ENCODE results near the gene FBXL2. TPM values are rescaled to one million over a fixed set of nuclear protein-coding genes. Genes with fewer than 3 reads are reported as not detected.
"Not testable (repeated sequence)": the region's sequence is repeated elsewhere in the genome, so short reads cannot be mapped to it uniquely, and the experiment has no call there.

FBXL2 gene
- polyA plus RNA-seq, 2 donors = 0.92 to 1.5 TPM

DNA sequence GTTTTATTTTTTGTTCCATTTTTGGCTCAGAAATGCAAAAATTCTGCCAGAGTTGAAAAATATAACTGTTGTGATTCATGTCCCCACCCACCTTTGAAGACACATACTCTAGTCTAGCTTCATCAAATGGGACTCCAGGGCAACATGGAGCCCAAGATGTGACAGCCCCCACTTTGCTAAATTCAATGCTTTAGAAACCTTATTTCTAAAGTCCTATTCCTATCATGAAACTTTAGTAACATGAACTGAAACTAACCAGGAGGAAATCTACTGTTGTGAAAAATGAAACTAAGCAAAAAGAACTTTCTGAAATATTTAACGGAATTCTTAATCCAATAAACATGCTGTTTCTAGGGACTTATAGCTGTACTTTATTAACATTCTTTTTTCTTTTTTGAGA, 142.7 kb downstream of the FBXL2 start:
- Histone ChIP-seq H3K36me3 (ENCODE audit: control insufficient read depth in 2 of 2, insufficient read depth in 2 of 2, low read length in 1 of 2) (peaks cover 4 to 11% of the 10 kb centered on the region in 2 donors), H3K9me3 (ENCODE audit: control insufficient read depth in 2 of 2, insufficient read depth in 1 of 2, low read depth in 1 of 2, low read length in 1 of 2) (no peaks in the 10 kb centered on the region), H3K27me3 (ENCODE audit: control insufficient read depth in 1 of 2, insufficient read depth in 2 of 2, low read length in 2 of 2) (no peaks in the 10 kb centered on the region), H3K27ac (ENCODE audit: low read depth in 2 of 2, low read length in 1 of 2) (no peak overlapping the region), H3K4me3 (ENCODE audit: low read depth in 1 of 2, low read length in 2 of 2) (no peak overlapping the region), H3K4me1 (ENCODE audit: control insufficient read depth in 2 of 2, insufficient read depth in 2 of 2, low read length in 1 of 2) (no peaks in the 10 kb centered on the region)
- 89 to 90% methylated on average over 1 of the region's 1 CpG for WGBS, 2 donors

DNA sequence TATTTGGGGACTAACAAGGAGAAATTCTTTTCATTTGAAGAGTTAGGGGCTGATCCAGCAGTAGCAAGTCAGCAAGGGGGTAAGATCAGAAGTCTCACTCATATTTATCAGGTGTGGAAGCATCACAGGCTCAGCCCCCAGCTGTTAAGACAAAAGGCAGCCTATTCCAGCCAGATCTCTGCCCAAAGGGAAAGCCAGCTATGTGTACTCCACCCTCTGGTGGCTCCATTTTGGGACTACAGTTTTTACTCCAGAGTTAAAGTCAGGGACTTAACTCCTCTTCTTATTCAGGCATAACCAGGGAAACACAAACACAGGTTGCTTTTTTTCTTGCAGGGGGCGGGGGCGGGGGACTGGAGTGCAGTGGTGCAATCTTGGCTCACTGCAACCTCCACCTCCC, 143.7 kb downstream of the FBXL2 start:
- 98 to 100% methylated on average over 2 of the region's 2 CpGs for WGBS, 2 donors
- no peaks in the 10 kb centered on the region for H3K4me1 ChIP-seq (ENCODE audit: control insufficient read depth in 2 of 2, insufficient read depth in 2 of 2, low read length in 1 of 2)
- H3K36me3 ChIP-seq (ENCODE audit: control insufficient read depth in 2 of 2, insufficient read depth in 2 of 2, low read length in 1 of 2) = peaks cover 0 to 8% of the 10 kb centered on the region in 2 donors
- no peaks in the 10 kb centered on the region for H3K27me3 ChIP-seq (ENCODE audit: control insufficient read depth in 1 of 2, insufficient read depth in 2 of 2, low read length in 2 of 2)
- no peak overlapping the region for H3K27ac ChIP-seq (ENCODE audit: low read depth in 2 of 2, low read length in 1 of 2)
- H3K9me3 ChIP-seq (ENCODE audit: control insufficient read depth in 2 of 2, insufficient read depth in 1 of 2, low read depth in 1 of 2, low read length in 1 of 2) = no peaks in the 10 kb centered on the region
- no peak overlapping the region for H3K4me3 ChIP-seq (ENCODE audit: low read depth in 1 of 2, low read length in 2 of 2)

DNA sequence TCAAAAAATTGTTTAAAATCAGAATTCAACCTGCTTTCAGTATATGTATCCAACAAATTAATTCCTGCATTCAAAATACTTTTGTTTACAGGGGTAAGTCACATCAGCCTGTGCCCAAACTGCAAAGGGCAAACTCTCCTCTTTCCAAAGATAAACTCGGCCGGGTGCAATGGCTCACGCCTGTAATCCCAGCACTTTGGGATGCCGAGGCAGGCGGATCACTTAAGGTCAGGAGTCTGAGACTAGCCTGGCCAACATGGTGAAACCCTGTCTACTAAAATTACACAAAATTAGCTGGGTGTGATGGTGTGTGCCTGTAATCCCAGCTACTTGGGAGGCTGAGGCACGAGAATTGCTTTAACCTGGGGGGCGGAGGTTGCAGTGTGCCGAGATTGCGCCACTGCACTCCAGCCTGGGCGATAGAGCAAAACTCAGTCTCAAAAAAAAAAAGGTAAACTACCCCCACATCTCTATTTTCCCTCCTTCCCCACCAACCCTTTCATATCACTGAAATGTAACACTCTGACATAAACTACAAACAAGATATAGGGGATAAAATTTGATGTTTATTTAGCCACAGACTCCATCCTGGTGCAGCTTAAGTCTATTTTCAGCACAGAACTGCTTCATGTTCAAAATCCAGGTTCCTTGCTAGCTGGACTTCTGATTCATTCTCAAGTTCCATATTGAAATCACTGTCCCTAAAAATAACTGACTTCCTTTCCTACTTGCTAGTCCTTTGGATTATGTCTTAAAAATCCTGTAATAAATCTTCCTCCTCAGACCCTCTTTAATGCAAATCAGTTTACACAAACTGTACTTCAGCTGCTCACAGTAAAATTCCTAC, 147.6 kb downstream of the FBXL2 start:
- no peak overlapping the region for H3K27ac ChIP-seq (ENCODE audit: low read depth in 2 of 2, low read length in 1 of 2)
- H3K36me3 ChIP-seq (ENCODE audit: control insufficient read depth in 2 of 2, insufficient read depth in 2 of 2, low read length in 1 of 2) = peaks cover 0 to 6% of the 10 kb centered on the region in 2 donors
- no peaks in the 10 kb centered on the region for H3K4me1 ChIP-seq (ENCODE audit: control insufficient read depth in 2 of 2, insufficient read depth in 2 of 2, low read length in 1 of 2)
- no peaks in the 10 kb centered on the region for H3K27me3 ChIP-seq (ENCODE audit: control insufficient read depth in 1 of 2, insufficient read depth in 2 of 2, low read length in 2 of 2)
- H3K9me3 ChIP-seq (ENCODE audit: control insufficient read depth in 2 of 2, insufficient read depth in 1 of 2, low read depth in 1 of 2, low read length in 1 of 2) = no peaks in the 10 kb centered on the region
- no peak overlapping the region for H3K4me3 ChIP-seq (ENCODE audit: low read depth in 1 of 2, low read length in 2 of 2)
- WGBS, 2 donors = 92 to 93% methylated on average over 10 of the region's 10 CpGs

DNA sequence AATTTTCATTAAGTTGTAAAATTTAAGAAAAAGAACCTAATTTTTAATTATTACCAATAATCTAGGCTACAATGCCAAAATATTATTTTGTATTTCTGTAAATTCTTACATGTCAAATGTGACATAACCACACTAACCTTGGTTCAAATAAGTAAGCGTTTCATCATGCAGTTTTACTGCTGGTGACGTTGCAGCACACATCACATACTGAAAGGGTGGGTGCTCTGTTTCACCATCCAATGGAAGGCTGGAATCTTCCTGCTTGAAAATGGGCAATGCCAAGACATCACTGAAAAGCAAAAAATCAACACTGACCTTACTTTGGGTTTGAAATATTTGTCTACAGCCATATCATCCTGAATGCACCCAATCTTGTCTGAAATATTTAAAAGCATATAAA, 148.2 kb downstream of the FBXL2 start:
- Histone ChIP-seq H3K27me3 (ENCODE audit: control insufficient read depth in 1 of 2, insufficient read depth in 2 of 2, low read length in 2 of 2) (no peaks in the 10 kb centered on the region), H3K9me3 (ENCODE audit: control insufficient read depth in 2 of 2, insufficient read depth in 1 of 2, low read depth in 1 of 2, low read length in 1 of 2) (no peaks in the 10 kb centered on the region), H3K4me3 (ENCODE audit: low read depth in 1 of 2, low read length in 2 of 2) (no peak overlapping the region), H3K4me1 (ENCODE audit: control insufficient read depth in 2 of 2, insufficient read depth in 2 of 2, low read length in 1 of 2) (no peaks in the 10 kb centered on the region), H3K36me3 (ENCODE audit: control insufficient read depth in 2 of 2, insufficient read depth in 2 of 2, low read length in 1 of 2) (peaks cover 0 to 6% of the 10 kb centered on the region in 2 donors), H3K27ac (ENCODE audit: low read depth in 2 of 2, low read length in 1 of 2) (no peak overlapping the region)
- 80 to 88% methylated on average over 2 of the region's 2 CpGs for WGBS, 2 donors

DNA sequence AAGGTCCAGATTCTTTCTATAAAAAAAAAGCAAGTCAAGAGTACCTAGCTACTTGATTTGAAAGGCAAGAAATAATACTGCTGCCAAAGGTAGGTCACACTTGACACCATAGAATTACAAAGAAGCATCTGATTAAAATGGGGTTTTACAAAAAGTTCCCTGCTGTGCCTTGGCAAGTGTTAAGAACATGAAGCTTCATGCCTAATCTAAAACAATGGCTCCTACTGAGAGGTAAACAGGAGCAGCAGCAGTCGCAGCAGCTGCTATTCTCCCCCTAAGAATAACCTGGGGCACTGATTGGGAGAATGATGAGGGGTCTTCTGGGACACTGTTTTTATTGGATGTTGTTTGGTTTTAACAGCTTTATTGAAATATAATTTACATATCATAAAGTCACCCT, 148.8 kb downstream of the FBXL2 start:
- Histone ChIP-seq H3K27ac (ENCODE audit: low read depth in 2 of 2, low read length in 1 of 2) (no peak overlapping the region), H3K4me1 (ENCODE audit: control insufficient read depth in 2 of 2, insufficient read depth in 2 of 2, low read length in 1 of 2) (no peaks in the 10 kb centered on the region), H3K4me3 (ENCODE audit: low read depth in 1 of 2, low read length in 2 of 2) (no peak overlapping the region), H3K36me3 (ENCODE audit: control insufficient read depth in 2 of 2, insufficient read depth in 2 of 2, low read length in 1 of 2) (peaks cover 0 to 2% of the 10 kb centered on the region in 2 donors), H3K27me3 (ENCODE audit: control insufficient read depth in 1 of 2, insufficient read depth in 2 of 2, low read length in 2 of 2) (no peaks in the 10 kb centered on the region), H3K9me3 (ENCODE audit: control insufficient read depth in 2 of 2, insufficient read depth in 1 of 2, low read depth in 1 of 2, low read length in 1 of 2) (no peaks in the 10 kb centered on the region)
- whole genome bisulfite sequencing, 2 donors = 62 to 78% methylated on average over 1 of the region's 1 CpG

DNA sequence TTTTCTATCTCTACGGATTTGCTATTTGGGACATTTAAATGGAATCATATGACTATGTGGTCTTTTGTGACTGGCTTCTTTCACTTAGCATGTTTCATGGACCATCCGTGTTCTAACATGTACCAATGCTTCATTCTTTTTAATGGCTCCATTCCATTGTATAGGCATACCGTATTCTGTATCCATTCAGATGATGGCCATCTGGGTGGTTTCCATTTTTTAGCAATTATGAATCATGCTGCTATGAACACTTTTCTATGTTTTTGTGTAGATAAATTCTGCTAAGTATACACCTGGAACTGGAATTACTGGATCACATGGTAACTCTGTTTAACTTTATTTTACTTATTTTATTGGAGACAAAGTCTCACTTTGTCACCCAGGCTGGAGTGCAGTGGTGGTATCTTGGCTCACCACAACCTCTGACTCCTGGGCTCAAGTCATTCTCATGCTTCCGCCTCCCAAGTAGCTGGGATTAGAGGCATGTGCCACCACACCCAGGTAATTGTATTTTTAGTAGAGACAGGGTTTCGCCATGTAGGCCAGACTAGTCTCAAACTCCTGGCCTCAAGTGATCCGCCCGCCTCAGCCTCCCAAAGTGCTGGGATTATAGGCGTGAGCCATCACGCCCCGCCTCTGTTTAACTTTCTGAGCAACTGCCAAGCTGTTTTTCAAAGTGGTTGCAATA, 149.5 kb downstream of the FBXL2 start:
- Histone ChIP-seq H3K36me3 (ENCODE audit: control insufficient read depth in 2 of 2, insufficient read depth in 2 of 2, low read length in 1 of 2) (no peaks in the 10 kb centered on the region), H3K27ac (ENCODE audit: low read depth in 2 of 2, low read length in 1 of 2) (no peak overlapping the region), H3K4me3 (ENCODE audit: low read depth in 1 of 2, low read length in 2 of 2) (no peak overlapping the region), H3K27me3 (ENCODE audit: control insufficient read depth in 1 of 2, insufficient read depth in 2 of 2, low read length in 2 of 2) (no peaks in the 10 kb centered on the region), H3K9me3 (ENCODE audit: control insufficient read depth in 2 of 2, insufficient read depth in 1 of 2, low read depth in 1 of 2, low read length in 1 of 2) (no peaks in the 10 kb centered on the region), H3K4me1 (ENCODE audit: control insufficient read depth in 2 of 2, insufficient read depth in 2 of 2, low read length in 1 of 2) (no peaks in the 10 kb centered on the region)
- 57 to 60% methylated on average over 10 of the region's 10 CpGs for WGBS, 2 donors

DNA sequence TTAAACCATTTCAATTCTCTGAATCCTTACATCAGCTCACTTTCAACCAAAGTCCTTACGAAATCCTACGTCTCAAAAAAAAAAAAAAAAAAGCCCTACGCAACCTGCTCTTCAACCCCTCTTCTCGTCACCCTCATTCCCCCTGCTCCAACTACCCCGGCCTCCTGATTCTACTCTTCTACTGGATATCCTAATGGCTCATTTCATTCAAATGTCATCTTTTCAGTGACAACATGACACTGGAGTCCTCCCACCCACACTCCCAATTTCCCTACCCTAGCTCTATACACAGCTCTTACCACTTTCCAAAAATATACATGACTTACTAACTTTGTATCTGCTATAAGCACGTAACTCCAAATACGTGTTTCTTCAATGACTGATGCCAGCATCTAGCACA, 151.5 kb downstream of the FBXL2 start:
- no peaks in the 10 kb centered on the region for H3K27me3 ChIP-seq (ENCODE audit: control insufficient read depth in 1 of 2, insufficient read depth in 2 of 2, low read length in 2 of 2)
- peaks cover 0 to 2% of the 10 kb centered on the region in 2 donors for H3K4me1 ChIP-seq (ENCODE audit: control insufficient read depth in 2 of 2, insufficient read depth in 2 of 2, low read length in 1 of 2)
- no peaks in the 10 kb centered on the region for H3K9me3 ChIP-seq (ENCODE audit: control insufficient read depth in 2 of 2, insufficient read depth in 1 of 2, low read depth in 1 of 2, low read length in 1 of 2)
- H3K4me3 ChIP-seq (ENCODE audit: low read depth in 1 of 2, low read length in 2 of 2) = no peak overlapping the region
- 88 to 90% methylated on average over 7 of the region's 7 CpGs for WGBS, 2 donors
- no peak overlapping the region for H3K27ac ChIP-seq (ENCODE audit: low read depth in 2 of 2, low read length in 1 of 2)
- no peaks in the 10 kb centered on the region for H3K36me3 ChIP-seq (ENCODE audit: control insufficient read depth in 2 of 2, insufficient read depth in 2 of 2, low read length in 1 of 2)

DNA sequence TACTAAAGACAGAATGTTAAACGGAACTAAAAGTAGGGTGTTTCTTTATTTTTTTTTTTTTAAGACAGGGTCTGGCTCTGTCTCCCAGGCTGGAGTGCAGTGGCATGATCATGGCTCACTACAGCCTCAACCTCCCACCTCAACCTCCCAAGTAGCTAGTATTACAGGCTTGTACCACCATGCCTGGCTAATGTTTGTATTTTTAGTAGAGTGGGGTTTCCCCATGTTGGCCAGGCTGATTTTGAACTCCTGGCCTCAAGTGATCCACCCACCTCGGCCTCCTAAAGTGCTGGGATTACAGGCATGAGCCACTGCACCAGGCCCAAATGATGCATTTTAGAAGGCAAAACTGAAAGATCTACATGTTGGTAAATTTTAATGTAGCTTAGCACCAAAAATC, 152.1 kb downstream of the FBXL2 start:
- H3K27me3 ChIP-seq (ENCODE audit: control insufficient read depth in 1 of 2, insufficient read depth in 2 of 2, low read length in 2 of 2); H3K9me3 ChIP-seq (ENCODE audit: control insufficient read depth in 2 of 2, insufficient read depth in 1 of 2, low read depth in 1 of 2, low read length in 1 of 2); H3K4me1 ChIP-seq (ENCODE audit: control insufficient read depth in 2 of 2, insufficient read depth in 2 of 2, low read length in 1 of 2); H3K4me3 ChIP-seq (ENCODE audit: low read depth in 1 of 2, low read length in 2 of 2); H3K36me3 ChIP-seq (ENCODE audit: control insufficient read depth in 2 of 2, insufficient read depth in 2 of 2, low read length in 1 of 2); H3K27ac ChIP-seq (ENCODE audit: low read depth in 2 of 2, low read length in 1 of 2): not testable (repeated sequence)
- WGBS, 2 donors = 72 to 84% methylated on average over 2 of the region's 2 CpGs

DNA sequence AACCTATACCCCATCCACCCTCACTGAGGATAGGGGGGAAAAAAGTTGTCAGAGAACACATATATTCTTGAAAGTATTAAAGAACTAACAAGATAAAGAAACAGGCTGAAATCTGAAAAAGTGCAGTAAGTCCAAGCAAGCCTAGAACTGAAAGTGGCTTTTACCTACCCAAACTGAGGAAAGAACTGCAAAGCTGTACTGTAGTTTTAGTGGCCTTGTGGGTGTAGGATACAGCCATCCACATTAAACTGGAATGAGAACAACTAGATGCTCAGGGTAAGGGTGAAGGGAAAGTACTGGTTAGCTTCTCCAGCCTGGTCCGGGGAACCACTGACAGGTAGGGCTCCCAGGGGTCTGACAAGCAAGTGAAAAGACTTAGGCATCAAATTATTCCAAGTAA, 152.8 kb downstream of the FBXL2 start:
- 94% methylated on average over 1 of the region's 1 CpG for WGBS, 2 donors
- Histone ChIP-seq H3K4me1 (ENCODE audit: control insufficient read depth in 2 of 2, insufficient read depth in 2 of 2, low read length in 1 of 2) (peaks cover 0 to 2% of the 10 kb centered on the region in 2 donors), H3K27me3 (ENCODE audit: control insufficient read depth in 1 of 2, insufficient read depth in 2 of 2, low read length in 2 of 2) (no peaks in the 10 kb centered on the region), H3K4me3 (ENCODE audit: low read depth in 1 of 2, low read length in 2 of 2) (no peak overlapping the region), H3K36me3 (ENCODE audit: control insufficient read depth in 2 of 2, insufficient read depth in 2 of 2, low read length in 1 of 2) (no peaks in the 10 kb centered on the region), H3K9me3 (ENCODE audit: control insufficient read depth in 2 of 2, insufficient read depth in 1 of 2, low read depth in 1 of 2, low read length in 1 of 2) (no peaks in the 10 kb centered on the region), H3K27ac (ENCODE audit: low read depth in 2 of 2, low read length in 1 of 2) (no peak overlapping the region)

Measured in esophagus (tissue), 2 donors.